ENCODE data around the gene TRAPPC2L.

TRAPPC2L gene

DNA sequence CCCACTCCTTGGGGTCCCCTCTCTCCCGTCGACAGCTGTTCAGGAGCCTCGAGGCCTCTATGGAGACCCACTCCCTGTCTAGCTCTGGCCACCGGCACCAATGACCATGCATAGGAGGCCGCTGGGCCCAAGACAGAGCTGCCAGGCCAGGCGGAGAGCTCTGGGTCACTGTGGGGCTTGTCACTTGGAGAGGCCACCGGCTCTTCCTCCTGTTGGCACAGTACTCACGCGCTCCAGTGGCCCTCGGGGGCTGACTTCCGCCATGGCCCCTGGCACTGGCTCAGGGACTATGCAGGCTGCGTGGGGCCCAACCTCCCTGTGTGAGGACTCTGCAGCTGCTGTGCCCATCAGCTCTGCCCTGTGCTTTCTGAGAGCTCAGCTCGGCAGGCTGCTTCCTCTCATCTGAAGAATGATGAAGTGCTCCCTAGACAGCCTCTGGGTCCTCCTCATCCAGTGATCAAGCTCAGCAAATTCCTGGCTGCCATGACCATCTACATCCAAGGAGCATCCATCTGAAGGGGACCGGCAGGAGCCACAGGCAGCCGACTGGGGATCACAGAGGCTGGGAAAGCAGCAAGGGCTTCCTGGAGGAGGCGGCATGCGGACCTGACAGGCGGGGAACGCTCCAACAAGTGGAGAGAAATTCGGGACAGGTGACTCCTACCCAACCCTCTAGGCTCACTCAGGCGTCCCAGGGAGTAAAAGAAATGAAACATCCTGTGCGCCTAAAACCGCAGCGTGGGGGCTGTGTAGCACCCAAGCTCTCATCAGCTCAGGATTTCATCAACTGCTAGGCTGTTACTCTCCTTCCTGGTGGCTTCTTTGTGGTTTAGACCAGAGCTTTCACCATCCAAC is 17.0 kb upstream of the TRAPPC2L start:
- DNase-seq: no peak

DNA sequence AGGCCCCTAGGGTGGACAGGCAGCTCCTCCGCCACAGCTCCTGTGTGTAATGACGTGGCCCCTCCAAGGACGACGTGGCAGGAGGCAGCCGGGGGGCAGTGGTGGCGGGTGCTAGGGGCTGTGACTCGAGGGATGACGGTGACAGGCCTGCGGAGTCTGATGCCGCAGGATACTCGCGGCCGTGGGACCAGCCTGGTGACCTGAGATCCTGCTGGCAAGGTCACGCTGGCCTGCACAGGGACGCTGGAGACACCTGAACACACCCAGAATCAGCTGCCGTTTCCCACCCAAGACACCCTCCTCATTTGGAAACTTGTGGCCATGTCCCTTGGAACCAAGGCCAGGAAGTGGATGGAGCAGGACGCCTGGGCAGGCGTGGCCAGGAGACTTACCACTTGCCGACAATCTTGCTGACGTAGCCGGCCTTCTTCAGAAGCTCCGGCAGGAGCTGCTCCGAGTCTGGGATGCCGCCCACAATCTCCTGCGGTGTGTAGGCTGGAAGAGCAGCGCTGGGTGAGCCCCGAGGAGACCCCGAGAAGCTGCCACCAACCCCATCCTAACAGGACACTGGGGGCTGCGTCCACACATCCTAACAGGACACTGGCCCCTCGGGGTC is 16.2 kb upstream of the TRAPPC2L start:
- DNase-seq: no peak

DNA sequence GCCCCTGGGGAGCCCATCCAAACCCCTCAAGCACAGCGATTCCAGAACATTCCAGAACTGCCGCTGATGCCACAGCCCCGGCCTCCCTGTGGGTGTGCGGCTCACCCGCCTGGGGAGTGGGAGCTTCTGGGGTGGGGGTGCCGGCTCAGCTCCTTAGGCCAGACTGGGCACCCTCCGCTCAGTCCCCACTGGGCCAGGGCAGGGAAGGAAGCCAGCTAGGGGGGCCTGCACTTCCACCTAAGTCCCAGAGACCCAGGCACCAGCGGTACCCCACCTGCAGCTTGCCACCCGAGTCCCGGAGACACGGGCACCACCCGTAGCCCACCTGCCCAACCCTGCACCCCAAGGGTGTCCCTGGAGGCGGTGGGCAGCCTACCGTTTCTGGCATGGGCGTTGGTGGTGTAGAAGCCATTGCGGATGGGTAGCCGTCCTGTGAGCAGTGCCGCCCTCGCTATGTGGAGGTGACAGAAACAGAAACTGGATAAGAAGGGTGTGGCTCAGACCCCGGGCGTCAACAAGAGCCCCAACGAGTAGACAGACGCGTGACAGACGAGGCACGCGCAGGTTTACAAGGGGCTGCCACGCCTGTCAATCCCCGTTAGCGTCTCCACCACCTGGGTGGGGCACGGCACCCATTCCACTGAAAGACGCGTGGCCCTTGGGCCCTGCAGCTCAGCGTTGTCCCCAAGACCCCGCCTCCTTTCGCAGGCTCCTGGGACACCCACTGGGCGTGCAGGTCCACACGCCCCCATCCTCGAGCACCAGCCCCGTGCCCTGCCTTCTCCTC is 15.2 kb upstream of the TRAPPC2L start:
- DNase-seq: no peak

DNA sequence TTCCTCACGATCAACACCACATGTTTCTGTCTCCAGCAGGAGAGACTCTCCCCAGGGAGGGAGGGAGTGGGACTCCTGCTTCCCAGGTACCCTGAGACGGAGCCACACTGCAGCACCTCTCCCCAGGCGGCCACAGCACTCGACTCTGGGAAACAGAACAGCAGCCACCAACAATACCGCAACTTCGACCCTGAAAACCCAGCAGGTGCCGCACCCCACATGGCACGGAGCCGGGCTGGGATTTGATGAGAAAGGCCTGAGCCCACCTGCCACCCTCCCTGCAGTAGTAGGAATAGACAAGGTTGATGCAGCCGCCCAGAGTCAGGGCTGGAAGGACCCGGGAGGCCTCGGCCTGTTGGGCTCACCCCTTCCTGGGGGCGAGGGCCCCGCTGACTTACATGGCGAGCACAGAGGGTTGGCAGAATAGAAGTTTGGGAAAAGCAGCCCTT is 14.6 kb upstream of the TRAPPC2L start:
- DNase-seq: no peak

DNA sequence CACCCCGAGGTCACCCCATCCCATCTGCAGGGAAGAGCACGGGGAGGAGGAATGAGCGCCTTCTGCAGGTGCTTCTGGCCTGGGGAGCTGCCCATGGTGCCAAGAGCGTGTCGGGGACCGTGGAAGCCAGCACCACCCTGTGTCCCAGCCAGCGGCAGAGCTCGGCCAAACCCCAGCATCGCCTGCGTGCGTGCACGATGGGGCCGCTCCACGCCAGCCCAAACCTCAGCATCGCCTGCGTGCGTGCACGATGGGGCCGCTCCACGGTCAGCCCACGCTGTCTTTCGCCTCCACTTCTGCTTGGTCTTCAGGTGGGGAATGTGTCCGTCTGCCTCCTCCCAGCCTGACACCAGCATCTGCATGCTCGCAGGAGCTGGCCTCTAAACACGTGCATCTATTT is 14.1 kb upstream of the TRAPPC2L start:
- DNase-seq: no peak

DNA sequence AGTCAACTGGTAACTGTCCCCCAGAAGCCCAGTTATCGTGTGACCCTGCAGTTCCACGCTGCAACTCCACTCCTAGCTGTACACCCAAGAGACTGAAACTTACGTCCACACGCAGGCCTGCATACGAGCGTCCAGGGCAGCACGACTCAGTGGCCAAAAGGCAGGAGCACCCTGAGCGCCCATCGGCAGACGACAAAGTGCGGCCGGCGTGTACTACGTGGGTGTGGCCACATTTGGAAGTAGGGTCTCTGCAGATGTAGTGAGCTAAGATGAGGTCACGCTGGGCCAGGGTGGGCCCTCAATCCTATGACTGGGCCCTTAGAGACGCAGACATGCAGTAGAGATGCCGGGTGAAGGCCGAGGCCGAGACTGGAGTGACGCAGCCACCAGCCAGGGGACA is 13.7 kb upstream of the TRAPPC2L start:
- DNase-seq: no peak

DNA sequence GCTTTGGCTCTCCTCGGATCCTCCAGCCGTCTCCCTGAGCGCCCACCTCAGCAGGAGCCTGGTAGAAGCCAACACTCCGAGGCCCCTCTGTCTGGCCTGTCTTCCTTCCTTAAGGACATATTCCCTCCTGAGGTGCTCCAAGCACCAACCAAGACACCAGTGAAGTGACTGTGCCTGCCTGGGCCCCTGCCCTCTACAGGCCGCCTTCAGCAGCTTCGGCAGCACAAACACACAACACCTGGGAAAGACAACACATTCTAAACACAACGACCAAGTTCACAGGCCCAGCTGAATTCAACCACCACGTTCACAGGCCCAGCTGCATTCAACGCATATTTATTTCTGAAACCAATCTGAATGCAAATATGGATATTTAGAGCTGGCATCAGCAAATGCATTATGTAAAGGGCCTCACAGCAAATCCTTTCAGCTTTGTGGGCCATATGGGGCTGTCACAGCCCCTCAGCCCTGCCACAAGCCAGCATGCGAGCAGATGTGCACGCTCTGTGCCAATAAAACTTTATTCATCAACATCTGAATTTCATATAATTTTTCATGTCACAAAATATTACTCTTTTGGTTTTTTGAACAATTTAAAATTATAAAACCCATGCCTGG is 12.4 kb upstream of the TRAPPC2L start:
- DNase-seq: no peak

DNA sequence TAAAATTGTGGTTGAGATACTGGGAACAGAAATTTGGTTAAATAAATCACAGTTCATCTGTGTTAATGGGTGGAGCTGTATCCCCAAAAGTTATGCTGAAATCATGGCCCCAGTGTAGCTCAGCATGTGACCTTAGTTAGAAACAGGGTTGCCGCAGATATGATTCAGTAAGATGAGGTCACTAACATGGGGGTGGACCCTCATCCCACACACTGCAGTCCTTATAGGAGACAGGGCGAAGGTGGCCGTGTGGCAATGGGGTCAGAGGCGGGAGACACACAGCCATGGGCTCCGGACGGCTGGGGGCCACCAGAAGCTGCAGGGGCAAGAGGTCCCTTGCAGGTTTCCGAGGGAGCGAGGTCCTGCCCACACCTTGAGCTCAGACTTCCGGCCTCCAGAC is 10.8 kb upstream of the TRAPPC2L start:
- no peak for DNase-seq

DNA sequence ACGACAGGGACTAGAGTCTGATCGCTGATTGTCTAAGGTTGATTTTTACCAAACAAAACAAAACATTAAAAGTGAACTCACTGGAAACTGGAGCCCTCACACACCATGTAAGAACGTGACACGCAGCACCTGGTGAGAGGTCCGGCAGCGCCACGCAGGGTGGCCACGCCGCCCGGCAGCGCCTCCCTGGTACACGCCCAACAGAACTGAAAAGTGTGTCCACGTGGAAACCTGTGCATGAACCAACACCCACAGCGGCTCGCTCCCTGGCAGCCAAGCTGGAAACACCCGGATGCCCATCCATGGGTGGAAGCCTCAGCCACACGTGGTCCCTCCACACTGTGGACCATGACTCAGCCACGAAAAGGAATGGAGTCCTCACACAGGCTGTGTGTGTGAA is 9.3 kb upstream of the TRAPPC2L start:
- DNase-seq: no peak

DNA sequence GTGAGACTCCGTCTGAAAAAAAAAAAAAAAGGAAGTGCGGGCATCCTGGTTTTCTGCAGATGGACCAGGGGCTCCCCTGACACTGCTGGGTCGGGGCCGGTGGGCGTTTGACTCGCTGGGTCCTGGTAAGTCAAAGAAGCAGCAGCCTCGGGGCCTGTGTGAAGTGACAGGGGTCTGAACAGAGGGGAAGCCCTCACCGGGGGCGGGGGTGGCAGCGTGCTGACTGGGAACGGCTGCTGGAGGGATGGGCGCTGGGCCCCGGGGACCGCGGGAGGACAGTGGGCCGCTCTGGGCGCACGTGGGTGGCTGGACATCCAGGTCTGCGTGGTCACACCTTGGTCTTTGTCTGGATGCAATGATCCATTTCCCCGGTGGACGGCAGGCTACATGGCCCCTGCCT is 8.4 kb upstream of the TRAPPC2L start:
- DNase-seq: no peak

DNA sequence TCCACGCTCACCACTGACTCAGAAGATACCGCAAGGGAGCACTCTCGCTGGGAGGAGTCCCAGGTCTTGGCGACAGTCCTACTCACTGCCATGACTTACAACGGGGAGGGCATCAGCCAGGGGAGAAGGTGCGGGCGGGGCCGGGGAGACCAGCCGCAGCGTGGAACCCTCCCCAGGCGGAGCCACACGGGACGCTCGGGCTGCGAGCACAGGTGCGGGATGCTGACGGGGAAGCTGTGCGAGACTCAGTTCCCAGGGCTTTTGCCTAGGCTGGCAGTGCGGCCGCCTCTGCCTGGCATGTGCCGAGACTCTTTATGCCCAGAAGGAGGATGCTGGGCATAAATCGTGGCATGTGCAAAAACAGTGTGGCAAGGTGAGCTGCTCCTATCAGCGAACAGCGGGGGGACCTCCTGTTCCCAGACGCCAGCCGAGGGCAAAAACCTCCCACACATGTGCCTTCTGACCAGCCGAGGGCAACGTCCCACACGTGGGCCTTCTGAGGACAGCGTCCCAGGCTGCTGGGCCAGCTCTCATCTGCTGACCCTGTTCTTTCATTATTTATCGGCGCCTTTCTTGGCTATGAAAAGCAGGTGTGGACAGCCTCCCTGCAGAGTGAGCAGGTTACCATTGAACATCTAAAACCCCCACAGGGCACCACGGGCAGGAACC is 6.3 kb upstream of the TRAPPC2L start:
- DNase-seq: no peak

DNA sequence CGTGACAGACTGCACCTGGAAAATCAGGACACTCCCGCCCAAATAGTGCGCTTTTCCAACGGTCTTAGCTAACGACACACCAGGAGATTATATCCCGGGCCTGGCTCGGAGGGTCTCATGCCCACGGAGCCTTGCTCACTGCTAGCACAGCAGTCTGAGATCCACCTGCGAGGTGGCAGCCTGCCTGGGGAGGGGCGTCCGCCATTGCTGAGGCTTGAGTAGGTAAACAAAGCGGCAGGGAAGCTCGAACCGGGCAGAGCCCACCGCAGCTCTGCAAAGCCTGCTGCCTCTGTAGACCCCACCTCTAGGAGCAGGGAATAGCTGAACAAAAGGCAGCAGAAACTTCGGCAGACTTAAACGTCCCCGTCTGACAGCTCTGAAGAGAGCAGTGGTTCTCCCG is 5.3 kb upstream of the TRAPPC2L start:
- no peak for DNase-seq

DNA sequence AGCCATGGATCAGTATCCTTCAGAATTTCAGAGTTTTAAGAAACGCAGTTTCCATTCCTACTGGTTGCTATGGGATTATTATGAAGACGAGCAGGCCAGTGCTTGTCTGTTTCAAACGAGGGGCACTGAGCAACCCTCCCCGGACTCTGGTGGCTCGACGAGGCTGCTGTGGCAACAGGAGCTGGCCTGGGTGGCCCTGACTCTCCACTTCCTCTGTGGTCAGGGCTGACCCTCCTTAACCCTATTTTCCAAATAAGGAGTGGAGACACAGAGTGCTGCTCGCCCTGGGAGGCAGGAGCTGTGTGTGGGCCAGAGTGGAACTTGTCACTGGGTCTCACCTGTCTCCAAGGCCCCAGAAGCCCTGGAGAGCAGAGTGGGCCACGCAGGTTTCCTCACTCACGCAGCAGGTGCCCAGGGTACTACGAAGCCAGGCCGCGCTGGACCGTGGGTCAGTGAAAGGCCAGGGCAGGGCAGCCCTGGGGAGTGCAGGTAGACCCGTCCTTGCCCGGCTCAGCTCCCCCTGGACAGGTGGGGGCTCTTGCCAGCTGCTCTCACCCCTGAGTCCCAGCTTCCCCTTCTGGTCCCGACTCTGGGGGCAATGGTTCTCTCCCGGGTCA is 3.5 kb upstream of the TRAPPC2L start:
- no peak for DNase-seq

DNA sequence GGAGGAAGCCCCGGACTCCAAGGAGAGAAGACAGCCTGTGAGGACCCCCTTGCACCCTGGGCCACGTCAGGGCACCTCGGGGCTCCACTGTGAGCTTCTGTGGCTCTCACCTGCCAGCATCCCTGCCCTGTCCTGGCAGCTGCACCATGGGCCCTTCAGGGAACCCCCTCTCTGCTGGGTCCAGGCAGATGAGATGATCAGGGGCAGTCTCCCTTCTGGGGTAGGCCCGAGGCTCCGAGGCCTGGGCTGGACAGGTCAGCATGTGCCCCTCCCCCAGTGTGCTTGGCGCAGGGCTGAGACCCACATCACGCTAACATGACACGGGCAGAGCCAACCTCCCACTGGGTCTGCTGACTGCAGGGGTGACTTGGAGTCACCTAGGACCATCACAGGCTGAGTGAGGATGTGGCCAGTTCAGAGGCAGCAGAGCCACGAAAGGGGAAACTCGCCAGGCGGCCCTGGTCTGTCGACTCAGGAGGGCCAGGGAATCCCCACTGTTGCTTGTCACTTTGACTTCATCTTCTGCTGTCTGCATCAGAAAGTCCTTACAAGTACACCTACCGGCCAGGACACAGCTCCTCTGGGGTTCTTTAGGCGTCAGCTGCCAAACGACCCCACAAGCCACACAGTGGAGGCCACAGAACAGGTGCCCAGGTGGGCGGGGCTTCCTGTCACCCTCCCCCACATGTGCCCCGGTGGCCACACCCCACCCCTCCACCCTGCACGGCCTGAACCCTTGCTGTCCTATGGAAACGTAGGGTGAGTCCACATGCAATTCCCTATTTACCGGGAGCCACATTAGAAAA is 2.4 kb upstream of the TRAPPC2L start:
- no peak for DNase-seq

DNA sequence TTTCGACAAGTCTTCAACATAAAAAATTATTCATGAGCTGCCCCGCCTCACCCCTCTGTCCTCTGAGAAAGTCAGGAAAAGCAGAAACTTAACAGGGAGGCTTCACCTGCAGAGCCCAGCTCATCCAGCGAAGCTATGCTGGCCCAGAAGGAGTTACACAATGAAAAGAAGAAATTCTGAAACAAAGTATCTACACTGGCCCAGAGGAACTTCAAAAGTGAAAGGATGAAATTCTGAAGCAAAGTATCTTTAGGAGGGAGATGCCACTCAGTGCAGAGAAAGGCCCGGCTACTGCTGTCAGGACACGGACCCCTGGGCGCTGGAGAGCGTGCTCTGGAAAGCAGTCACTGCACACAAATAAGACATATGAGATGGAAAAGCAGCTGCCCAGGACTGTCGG is 1.8 kb upstream of the TRAPPC2L start:
- no peak for DNase-seq

DNA sequence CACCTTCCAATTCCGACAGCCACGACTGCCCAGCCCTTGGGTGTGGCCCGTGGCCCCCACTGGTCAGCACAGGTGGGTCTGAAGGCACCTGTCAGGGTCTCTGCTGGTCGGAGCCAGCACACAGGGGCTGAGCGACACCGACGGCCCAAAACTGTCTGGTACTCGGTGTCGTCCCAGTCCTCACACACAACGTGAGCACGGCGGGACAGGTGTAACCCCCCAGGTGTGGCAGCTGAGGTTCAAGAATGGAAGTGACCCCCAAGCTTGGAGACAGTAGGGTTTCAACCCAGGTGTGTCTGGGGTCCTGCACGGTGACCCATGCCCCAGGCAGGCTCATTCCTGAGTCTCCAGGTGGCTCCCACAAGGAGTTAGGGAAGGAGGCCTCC is 1.2 kb upstream of the TRAPPC2L start:
- no peak for DNase-seq

DNA sequence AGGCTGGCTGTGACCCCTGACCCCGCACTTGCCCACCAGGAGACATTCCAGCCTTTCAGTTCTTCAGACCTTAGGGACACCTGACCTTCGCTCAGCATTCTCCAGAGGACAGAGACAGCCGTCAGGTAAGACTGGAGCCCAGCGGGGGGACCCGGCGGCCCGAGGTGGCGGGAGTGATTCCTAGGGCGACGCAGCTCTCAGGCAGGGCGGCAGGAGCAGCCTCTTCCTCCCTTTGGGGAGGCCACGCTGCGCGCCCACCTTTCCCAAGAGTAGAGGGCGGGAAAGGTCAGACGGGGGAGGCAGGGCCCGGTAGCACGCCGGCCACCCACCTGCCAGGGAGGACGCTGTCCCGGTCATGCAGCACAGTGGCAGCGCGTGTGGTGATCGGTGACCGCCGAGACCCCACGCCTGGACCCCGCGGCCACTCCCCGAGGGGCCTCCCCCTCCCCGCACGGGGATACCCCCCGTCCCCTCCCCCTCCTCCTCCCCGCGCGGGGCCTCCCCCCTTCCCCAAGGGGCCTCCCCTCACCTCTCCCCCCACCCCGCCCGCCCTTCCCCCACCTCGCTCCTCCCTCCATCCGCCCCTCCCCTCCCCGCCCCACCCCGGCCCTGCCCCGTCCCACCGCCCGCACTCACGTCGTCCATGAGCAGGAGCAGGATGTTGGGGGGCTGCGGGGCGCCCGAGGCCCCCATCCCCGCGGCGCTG is 652 bp upstream of the TRAPPC2L start:
- DNase-seq: no peak

DNA sequence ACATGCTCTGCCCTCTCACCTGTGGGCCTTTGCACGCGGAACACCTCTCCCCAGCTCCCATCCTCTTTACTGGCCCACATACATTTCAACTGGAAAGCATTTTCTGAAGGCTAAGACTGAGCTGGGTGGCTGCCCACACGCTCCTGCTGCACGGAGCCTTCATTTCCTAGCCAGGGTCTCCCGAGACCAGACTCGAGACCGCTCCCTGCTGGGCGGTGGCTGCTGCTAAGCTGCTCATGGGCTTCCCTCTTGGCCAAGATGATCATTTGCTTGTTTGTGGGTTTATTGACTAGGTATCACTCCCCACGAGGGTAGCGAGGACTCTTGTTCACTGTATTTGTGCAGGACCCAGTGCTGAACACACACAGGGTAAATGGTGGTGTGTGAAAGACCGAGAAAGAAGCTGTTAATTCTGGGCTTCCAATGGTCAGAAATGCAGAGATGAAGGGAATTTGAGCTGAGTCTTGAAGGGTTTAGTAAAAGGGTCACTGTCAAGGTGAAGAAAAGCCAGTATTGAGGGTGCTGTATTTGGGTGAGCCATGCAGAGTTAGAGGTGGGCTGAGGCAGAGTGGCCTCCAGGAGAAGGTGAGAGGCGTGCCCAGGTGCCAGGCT is 907 bp downstream of the TRAPPC2L start:
- DNase-seq: peak; percentile 77

DNA sequence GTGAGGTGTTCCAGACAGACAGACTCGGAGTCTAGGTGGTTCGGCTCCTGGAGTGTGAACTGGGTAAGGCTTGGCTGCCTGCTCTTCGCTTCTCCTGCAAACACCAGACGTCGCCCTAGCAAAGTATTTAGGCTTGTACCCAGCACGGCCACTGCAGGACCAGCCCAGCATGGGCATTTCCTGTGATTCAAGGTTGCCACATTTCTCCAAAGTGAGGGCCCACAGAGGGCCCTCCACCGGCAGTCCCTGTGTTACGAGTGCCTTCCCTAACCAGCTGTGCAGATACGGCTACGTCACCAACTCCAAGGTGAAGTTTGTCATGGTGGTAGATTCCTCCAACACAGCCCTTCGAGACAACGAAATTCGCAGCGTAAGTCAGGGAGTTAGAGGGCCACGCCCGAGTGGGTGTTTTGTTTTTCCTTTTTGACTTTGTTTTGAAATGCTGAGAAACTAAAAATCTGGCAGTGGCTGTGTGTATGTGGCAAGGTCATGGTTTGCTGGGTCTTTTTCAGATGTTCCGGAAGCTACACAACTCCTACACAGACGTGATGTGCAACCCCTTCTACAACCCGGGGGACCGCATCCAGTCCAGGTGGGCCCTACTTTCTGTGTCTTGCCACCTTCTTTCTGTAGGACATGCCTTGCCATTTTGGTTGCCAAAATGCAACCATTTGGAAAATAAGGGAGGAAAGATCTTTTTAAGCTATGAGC is 2.6 kb downstream of the TRAPPC2L start:
- DNase-seq: no peak

DNA sequence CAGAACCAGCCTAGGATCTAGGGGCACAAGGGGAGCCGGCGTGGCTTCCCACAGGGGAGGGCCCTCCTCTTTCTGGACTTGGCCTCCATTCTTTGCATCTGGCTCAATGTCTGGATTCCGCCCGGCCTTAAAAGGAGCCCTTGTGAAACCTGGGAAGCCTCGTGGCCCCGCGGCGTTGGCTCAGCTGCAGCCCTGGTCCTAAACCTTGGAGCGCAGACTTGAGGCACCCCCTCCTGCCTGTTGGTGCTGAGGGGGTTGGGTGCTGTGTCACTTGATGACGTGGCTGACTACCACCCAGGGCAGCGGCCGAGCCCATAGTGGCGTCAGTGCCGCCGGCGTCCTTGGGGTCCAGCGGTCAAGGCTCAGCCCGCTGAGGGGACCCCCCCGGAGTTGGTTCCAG is 4.4 kb downstream of the TRAPPC2L start:
- no peak for DNase-seq
